K562 treated with DMSO at 1 percent for 12 hours (cell line): ENCODE data around the gene STK10. TPM values are rescaled to one million over a fixed set of nuclear protein-coding genes. Genes with fewer than 3 reads are reported as not detected.

Experiments
- total RNA-seq: library from RNA; unstranded; fragments of 300-600 nt; gene quantifications from 2 replicates; pipeline ENCODE4 v1.2.3, GENCODE V29; 2022; ENCODE audit not compliant: insufficient read depth

STK10 gene
- total RNA-seq = 3.4 and 9.0 TPM in 2 replicates

GRCh38 chr5:172188033-172188892 is at the start of gene STK10:
STK10 (minus strand) TSS chr5:172188224; CDS start chr5:172188042, 182 bp downstream.

GRCh38 chr5:172193872-172194271 is 5.8 kb upstream of the STK10 start, which contains the start of gene EFCAB9:
EFCAB9 (plus strand) TSS chr5:172194172; CDS start chr5:172194173, 1 bp downstream.

DNA sequence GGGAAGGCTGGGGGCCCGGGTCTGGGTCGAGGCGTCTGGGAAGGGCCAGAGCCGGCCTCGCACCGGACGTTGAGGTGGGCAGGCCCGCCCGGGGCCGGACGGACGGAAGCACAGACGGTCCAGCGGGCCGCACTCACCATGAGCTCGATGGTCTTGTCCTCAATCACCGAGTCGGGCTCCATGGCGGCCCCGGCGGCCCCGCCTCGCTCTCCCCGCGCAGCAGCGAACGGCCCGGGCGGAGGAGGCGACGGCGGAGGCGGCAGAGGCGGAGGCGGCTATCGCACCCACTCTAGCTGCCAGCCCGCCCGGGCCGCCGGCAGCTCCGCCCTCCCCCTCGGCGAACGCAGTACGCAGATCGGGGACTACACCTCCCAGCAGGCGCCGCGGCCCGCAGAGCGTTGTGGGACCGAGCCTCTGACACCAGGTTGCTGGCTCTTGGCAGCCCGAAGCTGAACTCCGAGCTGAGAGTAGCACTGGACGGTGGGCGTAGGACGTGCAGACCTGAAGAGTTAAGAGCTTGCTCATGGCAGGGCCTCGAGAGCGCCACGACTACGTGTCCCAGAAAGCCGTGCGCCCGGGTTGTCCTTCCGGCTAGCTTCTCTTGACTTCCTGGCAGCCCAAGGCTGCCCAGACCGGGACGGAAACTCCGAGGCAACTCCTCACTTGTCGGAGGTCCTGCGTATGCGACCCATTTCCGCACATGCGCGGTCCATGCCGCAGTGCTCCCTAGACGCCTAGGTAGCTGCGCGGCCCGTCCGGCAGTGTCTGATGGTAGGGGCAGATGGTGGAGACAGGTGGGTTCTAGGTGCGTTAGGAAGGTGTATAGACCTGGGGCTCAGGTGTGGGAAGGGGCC is 181.5 kb downstream of the STK10 start, which contains the start of gene FBXW11:
TSS of gene FBXW11 (minus strand) at position 318 of the 854 bp plus-strand sequence. CDS start at position 182, 136 bp downstream.

Other genes starting within 250 kb of the STK10 start
- gene FBXW11, start 181.6 kb downstream of the STK10 start, total RNA-seq = 9.9 and 30.8 TPM in 2 replicates
- not detected in 2 replicates for gene EFCAB9, start 5.9 kb upstream of the STK10 start, total RNA-seq
- gene UBTD2, start 95.5 kb upstream of the STK10 start, total RNA-seq = 0.24 and 0.89 TPM in 2 replicates